WTC11 (cell line): ENCODE data around the gene ADCY3. TPM values are rescaled to one million over a fixed set of nuclear protein-coding genes. Genes with fewer than 3 reads are reported as not detected.

Source experiments
- ATAC-seq: fragments of 200-7000 bp; cut with Tn5 transposase; 2 replicates; pipeline ENCODE4 v1.10.0; 2021; ENCODE audit warnings: mild to moderate bottlenecking, moderate library complexity
- CTCF ChIA-PET: fragments of 300-600 bp; sonication (Branson Sonifier 250); formaldehyde crosslinking; loops from one replicate; lab custom pipeline; 2021; ENCODE audit warnings: antibody characterized with exemption; lab: Charles Lee
- POLR2A ChIA-PET: fragments of 350-600 bp; sonication (Branson Sonifier 250); formaldehyde crosslinking; loops from one replicate; lab custom pipeline; 2021; ENCODE audit warnings: antibody characterized with exemption; lab: Charles Lee
- DNase-seq: peaks from one replicate; pipeline ENCODE4 v3.0.0; 2021; ENCODE audit warnings: low spot score
- H3K27ac Mint-ChIP-seq: 2 replicates; pipeline ENCODE4 v1.8.0; 2021; ENCODE audit warnings: mixed read lengths
- H3K27me3 Mint-ChIP-seq: 2 replicates; pipeline ENCODE4 v1.8.0; 2021; ENCODE audit warnings: low read depth, mild to moderate bottlenecking, moderate library complexity, mixed read lengths
- H3K36me3 Mint-ChIP-seq: 2 replicates; pipeline ENCODE4 v1.8.0; 2021; ENCODE audit warnings: mixed read lengths
- H3K4me1 Mint-ChIP-seq: 2 replicates; pipeline ENCODE4 v1.8.0; 2022; ENCODE audit warnings: mixed read lengths
- H3K4me3 Mint-ChIP-seq: 2 replicates; pipeline ENCODE4 v1.8.0; 2021; ENCODE audit warnings: mild to moderate bottlenecking, moderate library complexity, mixed read lengths
- H3K9me3 Mint-ChIP-seq: 2 replicates; pipeline ENCODE4 v1.8.0; 2021; ENCODE audit warnings: mixed read lengths
- CBFB ChIP-seq: sonication (generic); formaldehyde crosslinking; IDR thresholded peaks from 2 replicates; pipeline ENCODE4 v1.8.1; 2022; ENCODE audit warnings: mild to moderate bottlenecking, low read depth, missing genetic modification reagents
- ETV6 ChIP-seq: sonication (generic); formaldehyde crosslinking; IDR thresholded peaks from 2 replicates; pipeline ENCODE4 v1.8.1; 2022; ENCODE audit warnings: mild to moderate bottlenecking, missing genetic modification reagents
- FOXK1 ChIP-seq: sonication (generic); formaldehyde crosslinking; IDR thresholded peaks from 2 replicates; pipeline ENCODE4 v1.8.0; 2022; ENCODE audit warnings: mild to moderate bottlenecking, moderate library complexity, missing genetic modification reagents
- GABPB1 ChIP-seq: sonication (generic); formaldehyde crosslinking; IDR thresholded peaks from 2 replicates; pipeline ENCODE4 v1.8.1; 2023; ENCODE audit warnings: mild to moderate bottlenecking, missing genetic modification reagents
- JAZF1 ChIP-seq: fragments of 250-450 bp; sonication (Bioruptor Pico); IDR thresholded peaks from 2 replicates; pipeline ENCODE4 v1.9.0; 2021; ENCODE audit warnings: moderate library complexity, mild to moderate bottlenecking, inconsistent platforms
- MYBL2 ChIP-seq: sonication (generic); formaldehyde crosslinking; IDR thresholded peaks from 2 replicates; pipeline ENCODE4 v1.8.1; 2023; ENCODE audit warnings: mild to moderate bottlenecking, moderate library complexity, missing genetic modification reagents
- NFE2L1 ChIP-seq: sonication (generic); formaldehyde crosslinking; IDR thresholded peaks from 2 replicates; pipeline ENCODE4 v1.8.1; 2023; ENCODE audit warnings: missing genetic modification reagents
- NR2C2 ChIP-seq: sonication (generic); formaldehyde crosslinking; IDR thresholded peaks from 2 replicates; pipeline ENCODE4 v1.8.0; 2022; ENCODE audit warnings: mild to moderate bottlenecking, missing genetic modification reagents
- PRRX2 ChIP-seq: fragments of 250-450 bp; sonication (Bioruptor Pico); IDR thresholded peaks from 2 replicates; pipeline ENCODE4 v1.8.0; 2021; ENCODE audit warnings: mild to moderate bottlenecking
- SMAD3 ChIP-seq: sonication (generic); formaldehyde crosslinking; IDR thresholded peaks from 2 replicates; pipeline ENCODE4 v1.8.0; 2022; ENCODE audit warnings: missing genetic modification reagents, mild to moderate bottlenecking, borderline replicate concordance
- SOX15 ChIP-seq: fragments of 250-450 bp; sonication (Bioruptor Pico); IDR thresholded peaks from 2 replicates; pipeline ENCODE4 v1.9.0; 2021; ENCODE audit warnings: mild to moderate bottlenecking
- SP1 ChIP-seq: sonication (generic); formaldehyde crosslinking; conservative IDR thresholded peaks from 2 replicates; pipeline ENCODE4 v1.8.1; 2022; ENCODE audit warnings: missing genetic modification reagents
- TEAD1 ChIP-seq: sonication (generic); formaldehyde crosslinking; IDR thresholded peaks from 2 replicates; pipeline ENCODE4 v1.8.0; 2022; ENCODE audit warnings: mild to moderate bottlenecking, missing genetic modification reagents
- ZBTB21 ChIP-seq: sonication (generic); formaldehyde crosslinking; IDR thresholded peaks from 2 replicates; pipeline ENCODE4 v1.8.1; 2023; ENCODE audit warnings: mild to moderate bottlenecking, missing genetic modification reagents, borderline replicate concordance
- ZNF219 ChIP-seq: sonication (generic); formaldehyde crosslinking; IDR thresholded peaks from 2 replicates; pipeline ENCODE4 v1.8.0; 2023; ENCODE audit warnings: missing genetic modification reagents, mild to moderate bottlenecking, borderline replicate concordance
- ZNF317 ChIP-seq: sonication (generic); formaldehyde crosslinking; IDR thresholded peaks from 2 replicates; pipeline ENCODE4 v1.8.1; 2023; ENCODE audit warnings: low read depth, mild to moderate bottlenecking, moderate library complexity, missing genetic modification reagents, borderline replicate concordance
- ZNF396 ChIP-seq: fragments of 250-450 bp; sonication (Bioruptor Pico); IDR thresholded peaks from 2 replicates; pipeline ENCODE4 v1.8.0; 2021; ENCODE audit warnings: mild to moderate bottlenecking, moderate library complexity, borderline replicate concordance
- total RNA-seq: library from RNA; stranded (reverse); gene quantifications from 3 replicates; pipeline ENCODE4 v1.2.3, GENCODE V29; 2021
- TF ChIP-seq, protein P1 (sequence below): sonication (generic); formaldehyde crosslinking; IDR thresholded peaks from 2 replicates; pipeline ENCODE4 v1.8.0; 2022; ENCODE audit warnings: mild to moderate bottlenecking, missing genetic modification reagents
- TF ChIP-seq, protein P2 (sequence below): sonication (generic); formaldehyde crosslinking; IDR thresholded peaks from 2 replicates; pipeline ENCODE4 v1.8.0; 2022; ENCODE audit warnings: mild to moderate bottlenecking, missing genetic modification reagents
- TF ChIP-seq, protein P3 (sequence below): fragments of 250-450 bp; sonication (Bioruptor Pico); IDR thresholded peaks from 2 replicates; pipeline ENCODE4 v1.8.0; 2021; ENCODE audit warnings: mild to moderate bottlenecking
- TF ChIP-seq, protein P4 (sequence below): sonication (generic); formaldehyde crosslinking; conservative IDR thresholded peaks from 2 replicates; pipeline ENCODE4 v1.8.1; 2022; ENCODE audit warnings: mild to moderate bottlenecking, missing genetic modification reagents
- TF ChIP-seq, protein P5 (sequence below): sonication (generic); formaldehyde crosslinking; IDR thresholded peaks from 2 replicates; pipeline ENCODE4 v1.8.1; 2022; ENCODE audit warnings: mild to moderate bottlenecking, missing genetic modification reagents, moderate library complexity, borderline replicate concordance
- TF ChIP-seq, protein P6 (sequence below): sonication (generic); formaldehyde crosslinking; IDR thresholded peaks from 2 replicates; pipeline ENCODE4 v1.8.1; 2023; ENCODE audit warnings: mild to moderate bottlenecking, missing genetic modification reagents, moderate library complexity
- TF ChIP-seq, protein P7 (sequence below): sonication (generic); formaldehyde crosslinking; IDR thresholded peaks from 2 replicates; pipeline ENCODE4 v1.8.0; 2023; ENCODE audit warnings: mild to moderate bottlenecking, missing genetic modification reagents

Gene ADCY3
- total RNA-seq, 1 experiment from 2014 or later: 37.1 TPM

DNA sequence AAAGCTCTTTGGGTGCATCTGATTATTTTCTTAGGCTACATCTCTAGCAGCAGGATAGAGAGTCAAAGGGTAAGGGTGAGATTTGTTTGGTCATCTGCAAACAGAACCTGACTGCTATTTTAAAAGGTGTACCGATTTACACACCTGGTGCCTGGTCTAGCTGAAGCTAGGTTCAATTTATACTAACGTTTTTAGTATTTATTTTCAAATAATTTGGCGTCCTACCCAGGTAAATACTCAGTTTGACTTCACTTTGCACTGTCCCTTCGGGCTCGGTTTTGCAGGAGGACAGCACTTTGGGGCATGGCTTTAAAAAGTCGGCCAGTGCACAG lies 127.5 kb downstream of the ADCY3 start:
- H3K4me3 Mint-ChIP-seq: peak overlapping the region; percentile 97
- CTCF ChIA-PET: interaction anchor here (0.8 to 4.2 kb wide), 5 partner anchors 30 to 178 kb away, joined by 3 to 27 read pairs (median 6); no protein-coding TSS in a partner anchor
- POLR2A ChIA-PET: interaction anchor here (0.6 to 1.4 kb wide), 2 partner anchors 29 to 229 kb away, joined by 4 read pairs; no protein-coding TSS in a partner anchor
- H3K27ac Mint-ChIP-seq: peak overlapping the region; percentile 99
- no peaks in the 10 kb centered on the region for H3K9me3 Mint-ChIP-seq
- no peak for ATAC-seq
- H3K4me1 Mint-ChIP-seq: peaks cover 45% of the 10 kb centered on the region
- DNase-seq: no peak
- peaks cover 32% of the 10 kb centered on the region for H3K36me3 Mint-ChIP-seq
- 0 out of 2 replicates have a peak, but pooled peaks cover 2% of the 10 kb centered on the region for H3K27me3 Mint-ChIP-seq
- TF ChIP-seq, protein P1, sequence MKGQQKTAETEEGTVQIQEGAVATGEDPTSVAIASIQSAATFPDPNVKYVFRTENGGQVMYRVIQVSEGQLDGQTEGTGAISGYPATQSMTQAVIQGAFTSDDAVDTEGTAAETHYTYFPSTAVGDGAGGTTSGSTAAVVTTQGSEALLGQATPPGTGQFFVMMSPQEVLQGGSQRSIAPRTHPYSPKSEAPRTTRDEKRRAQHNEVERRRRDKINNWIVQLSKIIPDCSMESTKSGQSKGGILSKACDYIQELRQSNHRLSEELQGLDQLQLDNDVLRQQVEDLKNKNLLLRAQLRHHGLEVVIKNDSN: no peak
- TF ChIP-seq ZNF219 (CRISPR knock-in tag) (no peak), JAZF1 (CRISPR knock-in tag) (no peak), ZNF317 (CRISPR knock-in tag) (no peak), SP1 (CRISPR knock-in tag) (no peak), MYBL2 (CRISPR knock-in tag) (no peak), PRRX2 (CRISPR knock-in tag) (no peak), ETV6 (CRISPR knock-in tag) (no peak), GABPB1 (CRISPR knock-in tag) (no peak), TEAD1 (CRISPR knock-in tag) (no peak), ZNF396 (no peak), CBFB (CRISPR knock-in tag) (no peak), FOXK1 (CRISPR knock-in tag) (no peak)
- TF ChIP-seq, protein P2, sequence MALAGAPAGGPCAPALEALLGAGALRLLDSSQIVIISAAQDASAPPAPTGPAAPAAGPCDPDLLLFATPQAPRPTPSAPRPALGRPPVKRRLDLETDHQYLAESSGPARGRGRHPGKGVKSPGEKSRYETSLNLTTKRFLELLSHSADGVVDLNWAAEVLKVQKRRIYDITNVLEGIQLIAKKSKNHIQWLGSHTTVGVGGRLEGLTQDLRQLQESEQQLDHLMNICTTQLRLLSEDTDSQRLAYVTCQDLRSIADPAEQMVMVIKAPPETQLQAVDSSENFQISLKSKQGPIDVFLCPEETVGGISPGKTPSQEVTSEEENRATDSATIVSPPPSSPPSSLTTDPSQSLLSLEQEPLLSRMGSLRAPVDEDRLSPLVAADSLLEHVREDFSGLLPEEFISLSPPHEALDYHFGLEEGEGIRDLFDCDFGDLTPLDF (CRISPR knock-in tag): no peak
- TF ChIP-seq, protein P3, sequence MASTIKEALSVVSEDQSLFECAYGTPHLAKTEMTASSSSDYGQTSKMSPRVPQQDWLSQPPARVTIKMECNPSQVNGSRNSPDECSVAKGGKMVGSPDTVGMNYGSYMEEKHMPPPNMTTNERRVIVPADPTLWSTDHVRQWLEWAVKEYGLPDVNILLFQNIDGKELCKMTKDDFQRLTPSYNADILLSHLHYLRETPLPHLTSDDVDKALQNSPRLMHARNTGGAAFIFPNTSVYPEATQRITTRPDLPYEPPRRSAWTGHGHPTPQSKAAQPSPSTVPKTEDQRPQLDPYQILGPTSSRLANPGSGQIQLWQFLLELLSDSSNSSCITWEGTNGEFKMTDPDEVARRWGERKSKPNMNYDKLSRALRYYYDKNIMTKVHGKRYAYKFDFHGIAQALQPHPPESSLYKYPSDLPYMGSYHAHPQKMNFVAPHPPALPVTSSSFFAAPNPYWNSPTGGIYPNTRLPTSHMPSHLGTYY (CRISPR knock-in tag): no peak
- TF ChIP-seq, protein P4, sequence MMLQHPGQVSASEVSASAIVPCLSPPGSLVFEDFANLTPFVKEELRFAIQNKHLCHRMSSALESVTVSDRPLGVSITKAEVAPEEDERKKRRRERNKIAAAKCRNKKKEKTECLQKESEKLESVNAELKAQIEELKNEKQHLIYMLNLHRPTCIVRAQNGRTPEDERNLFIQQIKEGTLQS (CRISPR knock-in tag): no peak
- TF ChIP-seq, protein P5, sequence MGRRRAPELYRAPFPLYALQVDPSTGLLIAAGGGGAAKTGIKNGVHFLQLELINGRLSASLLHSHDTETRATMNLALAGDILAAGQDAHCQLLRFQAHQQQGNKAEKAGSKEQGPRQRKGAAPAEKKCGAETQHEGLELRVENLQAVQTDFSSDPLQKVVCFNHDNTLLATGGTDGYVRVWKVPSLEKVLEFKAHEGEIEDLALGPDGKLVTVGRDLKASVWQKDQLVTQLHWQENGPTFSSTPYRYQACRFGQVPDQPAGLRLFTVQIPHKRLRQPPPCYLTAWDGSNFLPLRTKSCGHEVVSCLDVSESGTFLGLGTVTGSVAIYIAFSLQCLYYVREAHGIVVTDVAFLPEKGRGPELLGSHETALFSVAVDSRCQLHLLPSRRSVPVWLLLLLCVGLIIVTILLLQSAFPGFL (CRISPR knock-in tag): no peak

DNA sequence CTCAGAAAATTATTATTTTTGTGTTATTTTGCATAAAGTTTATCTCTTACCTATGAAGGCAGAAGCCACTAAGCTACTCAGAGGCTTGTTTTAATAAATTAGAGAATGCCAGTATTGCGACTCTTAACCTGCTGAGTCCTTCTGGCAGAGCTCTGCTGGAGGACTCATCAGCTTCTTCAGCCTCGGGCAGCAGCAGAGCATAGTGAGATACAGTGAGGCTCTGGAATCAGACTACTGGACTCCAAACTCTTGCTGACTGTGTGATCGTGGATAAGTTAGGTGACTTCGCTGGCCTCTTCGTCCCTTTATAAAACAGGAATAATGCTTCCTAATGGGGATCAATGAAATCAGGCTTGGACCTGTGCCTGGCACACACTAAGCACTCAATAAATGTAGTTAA lies 128.6 kb downstream of the ADCY3 start:
- H3K36me3 Mint-ChIP-seq: peaks cover 22% of the 10 kb centered on the region
- DNase-seq (no peak), ATAC-seq (no peak)
- H3K4me3 Mint-ChIP-seq: no peak overlapping the region
- ChIA-PET CTCF (interaction anchor here (0.5 to 4.2 kb wide), 12 partner anchors 12 to 1856 kb away, joined by 3 to 27 read pairs (median 4); partner anchors contain the start of gene NCOA1), POLR2A (interaction anchor here (1.5 kb wide), 1 partner anchor 178 kb away, joined by 5 read pairs; no protein-coding TSS in a partner anchor)
- H3K4me1 Mint-ChIP-seq: peaks cover 41% of the 10 kb centered on the region
- TF ChIP-seq CBFB (CRISPR knock-in tag): no peak
- no peak for TF ChIP-seq SMAD3 (CRISPR knock-in tag)
- no peak for TF ChIP-seq PRRX2 (CRISPR knock-in tag)
- H3K9me3 Mint-ChIP-seq: no peaks in the 10 kb centered on the region
- 0 out of 2 replicates have a peak, but pooled peaks cover 2% of the 10 kb centered on the region for H3K27me3 Mint-ChIP-seq
- H3K27ac Mint-ChIP-seq: no peak overlapping the region

DNA sequence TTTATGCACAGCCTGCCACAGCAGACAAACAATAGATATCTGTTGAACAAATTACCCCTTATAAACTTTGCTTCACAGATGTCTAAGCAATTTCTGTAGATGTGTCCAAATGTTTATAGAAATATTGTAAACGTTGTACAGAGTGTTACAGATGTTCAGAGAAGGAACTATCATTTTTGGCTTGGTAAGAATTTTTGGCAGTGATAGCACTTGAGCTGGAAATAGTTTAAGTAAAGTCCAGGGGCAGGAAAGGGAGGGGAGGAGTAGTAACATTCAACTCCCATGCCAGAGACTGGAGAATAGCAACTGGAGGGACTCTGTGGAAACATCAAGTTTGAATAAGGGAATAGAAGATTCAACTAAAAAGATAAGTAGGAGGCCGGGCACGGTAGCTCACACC lies 131.2 kb downstream of the ADCY3 start:
- no peaks in the 10 kb centered on the region for H3K9me3 Mint-ChIP-seq
- ATAC-seq (no peak), DNase-seq (no peak)
- peaks cover 22% of the 10 kb centered on the region for H3K4me1 Mint-ChIP-seq
- H3K27ac Mint-ChIP-seq: no peak overlapping the region
- 0 out of 2 replicates have a peak, but pooled peaks cover 2% of the 10 kb centered on the region for H3K27me3 Mint-ChIP-seq
- CTCF ChIA-PET: no interaction called here
- no peak overlapping the region for H3K4me3 Mint-ChIP-seq
- POLR2A ChIA-PET: interaction anchor here (0.6 kb wide), 1 partner anchor 38 kb away, joined by 3 read pairs; no protein-coding TSS in a partner anchor
- peaks cover 8% of the 10 kb centered on the region for H3K36me3 Mint-ChIP-seq
- TF ChIP-seq NFE2L1 (CRISPR knock-in tag) (no peak), NR2C2 (CRISPR knock-in tag) (no peak), ZBTB21 (CRISPR knock-in tag) (no peak), SOX15 (no peak)
- TF ChIP-seq, protein P6, sequence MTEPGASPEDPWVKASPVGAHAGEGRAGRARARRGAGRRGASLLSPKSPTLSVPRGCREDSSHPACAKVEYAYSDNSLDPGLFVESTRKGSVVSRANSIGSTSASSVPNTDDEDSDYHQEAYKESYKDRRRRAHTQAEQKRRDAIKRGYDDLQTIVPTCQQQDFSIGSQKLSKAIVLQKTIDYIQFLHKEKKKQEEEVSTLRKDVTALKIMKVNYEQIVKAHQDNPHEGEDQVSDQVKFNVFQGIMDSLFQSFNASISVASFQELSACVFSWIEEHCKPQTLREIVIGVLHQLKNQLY (CRISPR knock-in tag): no peak
- TF ChIP-seq, protein P1: no peak
- TF ChIP-seq, protein P7, sequence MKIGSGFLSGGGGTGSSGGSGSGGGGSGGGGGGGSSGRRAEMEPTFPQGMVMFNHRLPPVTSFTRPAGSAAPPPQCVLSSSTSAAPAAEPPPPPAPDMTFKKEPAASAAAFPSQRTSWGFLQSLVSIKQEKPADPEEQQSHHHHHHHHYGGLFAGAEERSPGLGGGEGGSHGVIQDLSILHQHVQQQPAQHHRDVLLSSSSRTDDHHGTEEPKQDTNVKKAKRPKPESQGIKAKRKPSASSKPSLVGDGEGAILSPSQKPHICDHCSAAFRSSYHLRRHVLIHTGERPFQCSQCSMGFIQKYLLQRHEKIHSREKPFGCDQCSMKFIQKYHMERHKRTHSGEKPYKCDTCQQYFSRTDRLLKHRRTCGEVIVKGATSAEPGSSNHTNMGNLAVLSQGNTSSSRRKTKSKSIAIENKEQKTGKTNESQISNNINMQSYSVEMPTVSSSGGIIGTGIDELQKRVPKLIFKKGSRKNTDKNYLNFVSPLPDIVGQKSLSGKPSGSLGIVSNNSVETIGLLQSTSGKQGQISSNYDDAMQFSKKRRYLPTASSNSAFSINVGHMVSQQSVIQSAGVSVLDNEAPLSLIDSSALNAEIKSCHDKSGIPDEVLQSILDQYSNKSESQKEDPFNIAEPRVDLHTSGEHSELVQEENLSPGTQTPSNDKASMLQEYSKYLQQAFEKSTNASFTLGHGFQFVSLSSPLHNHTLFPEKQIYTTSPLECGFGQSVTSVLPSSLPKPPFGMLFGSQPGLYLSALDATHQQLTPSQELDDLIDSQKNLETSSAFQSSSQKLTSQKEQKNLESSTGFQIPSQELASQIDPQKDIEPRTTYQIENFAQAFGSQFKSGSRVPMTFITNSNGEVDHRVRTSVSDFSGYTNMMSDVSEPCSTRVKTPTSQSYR (CRISPR knock-in tag): no peak
